Measurements from ENCODE around the gene VAPB.

The VAPB gene

GRCh38 chr20:58374906-58375758, 13.9 kb upstream of the VAPB start:
- no peak overlapping the region for H2BK120ac ChIP-seq (ENCODE audit: low read depth, low read length)
- 100% methylated on average over 2 of the region's 8 CpGs for WGBS (ENCODE audit: extremely low coverage, insufficient coverage, low lambda C conversion rate)
- no peaks in the 10 kb centered on the region for H3K36me3 ChIP-seq (ENCODE audit: control insufficient read depth, insufficient read depth, low read length)
- peak overlapping the region; percentile 42 for H2BK15ac ChIP-seq (replicated peaks; ENCODE audit: low read depth)
- peak; percentile 88 for DNase-seq
- H3K27ac ChIP-seq (ENCODE audit: low read depth, low read length), result no peak overlapping the region
- H3K23ac ChIP-seq (ENCODE audit: low read length), result no peak overlapping the region
- H3K4me3 ChIP-seq (ENCODE audit: low read length), result no peak overlapping the region
- H3K4ac ChIP-seq (ENCODE audit: low read depth, low read length), result no peak overlapping the region
- H4K8ac ChIP-seq (ENCODE audit: low read depth, low read length), result no peak overlapping the region
- no peak overlapping the region for H3K18ac ChIP-seq (ENCODE audit: low read length)
- H2AK5ac ChIP-seq (ENCODE audit: low read length), result no peak overlapping the region
- peaks cover 8% of the 10 kb centered on the region for H3K4me1 ChIP-seq (ENCODE audit: control insufficient read depth, low read depth, low read length)
- no peak overlapping the region for H3K9ac ChIP-seq (ENCODE audit: low read length)
- no peaks in the 10 kb centered on the region for H3K79me1 ChIP-seq (ENCODE audit: low read length)
- peak overlapping the region; percentile 68 for H4K5ac ChIP-seq (ENCODE audit: low read length)
- no peaks in the 10 kb centered on the region for H3K27me3 ChIP-seq (ENCODE audit: insufficient read depth, low read length, poor library complexity)
- no peaks in the 10 kb centered on the region for H3K79me2 ChIP-seq (ENCODE audit: control insufficient read depth, insufficient read depth, low read length)
- no peak overlapping the region for H3K4me2 ChIP-seq (ENCODE audit: low read length)
- no peak overlapping the region for H2BK5ac ChIP-seq (ENCODE audit: low read length)
- peak overlapping the region; percentile 72 for H3K56ac ChIP-seq (ENCODE audit: low read length)

GRCh38 chr20:58375759-58376352, 13.2 kb upstream of the VAPB start:
- Histone ChIP-seq H3K4me3 (ENCODE audit: low read length) (no peak overlapping the region), H4K8ac (ENCODE audit: low read depth, low read length) (no peak overlapping the region), H3K18ac (ENCODE audit: low read length) (peak overlapping the region; percentile 42), H3K4me2 (ENCODE audit: low read length) (no peak overlapping the region), H3K27me3 (ENCODE audit: insufficient read depth, low read length, poor library complexity) (no peaks in the 10 kb centered on the region), H4K5ac (ENCODE audit: low read length) (no peak overlapping the region), H2BK120ac (ENCODE audit: low read depth, low read length) (no peak overlapping the region), H3K9ac (ENCODE audit: low read length) (peak overlapping the region; percentile 29), H3K36me3 (ENCODE audit: control insufficient read depth, insufficient read depth, low read length) (no peaks in the 10 kb centered on the region), H3K56ac (ENCODE audit: low read length) (peak overlapping the region; percentile 72), H3K23ac (ENCODE audit: low read length) (no peak overlapping the region), H3K27ac (ENCODE audit: low read depth, low read length) (no peak overlapping the region), H3K79me1 (ENCODE audit: low read length) (no peaks in the 10 kb centered on the region), H3K4ac (ENCODE audit: low read depth, low read length) (no peak overlapping the region), H3K79me2 (ENCODE audit: control insufficient read depth, insufficient read depth, low read length) (no peaks in the 10 kb centered on the region), H2BK5ac (ENCODE audit: low read length) (no peak overlapping the region), H2BK15ac (replicated peaks; ENCODE audit: low read depth) (no peak overlapping the region), H2AK5ac (ENCODE audit: low read length) (no peak overlapping the region), H3K4me1 (ENCODE audit: control insufficient read depth, low read depth, low read length) (peaks cover 8% of the 10 kb centered on the region)
- DNase-seq, result no peak
- no CpG with 5 or more reads among the region's 10 CpGs for WGBS (ENCODE audit: extremely low coverage, insufficient coverage, low lambda C conversion rate)

GRCh38 chr20:58377017-58377416, 12.0 kb upstream of the VAPB start:
- H3K27ac ChIP-seq (ENCODE audit: low read depth, low read length), result no peak overlapping the region
- H2BK120ac ChIP-seq (ENCODE audit: low read depth, low read length), result no peak overlapping the region
- no peaks in the 10 kb centered on the region for H3K79me1 ChIP-seq (ENCODE audit: low read length)
- H3K4me3 ChIP-seq (ENCODE audit: low read length), result no peak overlapping the region
- no peak overlapping the region for H3K4me2 ChIP-seq (ENCODE audit: low read length)
- no peak overlapping the region for H3K18ac ChIP-seq (ENCODE audit: low read length)
- no peak overlapping the region for H2BK5ac ChIP-seq (ENCODE audit: low read length)
- H4K5ac ChIP-seq (ENCODE audit: low read length), result no peak overlapping the region
- H3K23ac ChIP-seq (ENCODE audit: low read length), result no peak overlapping the region
- no peak overlapping the region for H4K8ac ChIP-seq (ENCODE audit: low read depth, low read length)
- no CpG with 5 or more reads among the region's 1 CpG for WGBS (ENCODE audit: extremely low coverage, insufficient coverage, low lambda C conversion rate)
- no peaks in the 10 kb centered on the region for H3K27me3 ChIP-seq (ENCODE audit: insufficient read depth, low read length, poor library complexity)
- no peak overlapping the region for H3K9ac ChIP-seq (ENCODE audit: low read length)
- peaks cover 8% of the 10 kb centered on the region for H3K4me1 ChIP-seq (ENCODE audit: control insufficient read depth, low read depth, low read length)
- no peaks in the 10 kb centered on the region for H3K79me2 ChIP-seq (ENCODE audit: control insufficient read depth, insufficient read depth, low read length)
- H2AK5ac ChIP-seq (ENCODE audit: low read length), result no peak overlapping the region
- H3K36me3 ChIP-seq (ENCODE audit: control insufficient read depth, insufficient read depth, low read length), result no peaks in the 10 kb centered on the region
- no peak for DNase-seq
- no peak overlapping the region for H3K4ac ChIP-seq (ENCODE audit: low read depth, low read length)
- no peak overlapping the region for H3K56ac ChIP-seq (ENCODE audit: low read length)
- H2BK15ac ChIP-seq (replicated peaks; ENCODE audit: low read depth), result no peak overlapping the region

GRCh38 chr20:58377766-58378401, 11.1 kb upstream of the VAPB start:
- H3K27ac ChIP-seq (ENCODE audit: low read depth, low read length), result no peak overlapping the region
- no peak for DNase-seq
- no peak overlapping the region for H3K9ac ChIP-seq (ENCODE audit: low read length)
- no CpG with 5 or more reads among the region's 7 CpGs for WGBS (ENCODE audit: extremely low coverage, insufficient coverage, low lambda C conversion rate)
- H2BK120ac ChIP-seq (ENCODE audit: low read depth, low read length), result no peak overlapping the region
- no peak overlapping the region for H3K18ac ChIP-seq (ENCODE audit: low read length)
- peaks cover 8% of the 10 kb centered on the region for H3K4me1 ChIP-seq (ENCODE audit: control insufficient read depth, low read depth, low read length)
- no peaks in the 10 kb centered on the region for H3K79me2 ChIP-seq (ENCODE audit: control insufficient read depth, insufficient read depth, low read length)
- no peaks in the 10 kb centered on the region for H3K36me3 ChIP-seq (ENCODE audit: control insufficient read depth, insufficient read depth, low read length)
- H3K56ac ChIP-seq (ENCODE audit: low read length), result no peak overlapping the region
- no peaks in the 10 kb centered on the region for H3K27me3 ChIP-seq (ENCODE audit: insufficient read depth, low read length, poor library complexity)
- H4K8ac ChIP-seq (ENCODE audit: low read depth, low read length), result no peak overlapping the region
- H4K5ac ChIP-seq (ENCODE audit: low read length), result no peak overlapping the region
- no peak overlapping the region for H2AK5ac ChIP-seq (ENCODE audit: low read length)
- no peak overlapping the region for H2BK5ac ChIP-seq (ENCODE audit: low read length)
- H3K4me3 ChIP-seq (ENCODE audit: low read length), result no peak overlapping the region
- no peaks in the 10 kb centered on the region for H3K79me1 ChIP-seq (ENCODE audit: low read length)
- H3K4ac ChIP-seq (ENCODE audit: low read depth, low read length), result no peak overlapping the region
- H2BK15ac ChIP-seq (replicated peaks; ENCODE audit: low read depth), result no peak overlapping the region
- H3K23ac ChIP-seq (ENCODE audit: low read length), result no peak overlapping the region
- H3K4me2 ChIP-seq (ENCODE audit: low read length), result no peak overlapping the region

GRCh38 chr20:58378704-58379103, 10.3 kb upstream of the VAPB start:
- no peaks in the 10 kb centered on the region for H3K27me3 ChIP-seq (ENCODE audit: insufficient read depth, low read length, poor library complexity)
- no peak overlapping the region for H4K8ac ChIP-seq (ENCODE audit: low read depth, low read length)
- no peak overlapping the region for H2BK120ac ChIP-seq (ENCODE audit: low read depth, low read length)
- H3K9ac ChIP-seq (ENCODE audit: low read length), result no peak overlapping the region
- DNase-seq, result no peak
- H2BK15ac ChIP-seq (replicated peaks; ENCODE audit: low read depth), result no peak overlapping the region
- no peak overlapping the region for H2AK5ac ChIP-seq (ENCODE audit: low read length)
- H3K36me3 ChIP-seq (ENCODE audit: control insufficient read depth, insufficient read depth, low read length), result no peaks in the 10 kb centered on the region
- no CpG with 5 or more reads among the region's 3 CpGs for WGBS (ENCODE audit: extremely low coverage, insufficient coverage, low lambda C conversion rate)
- no peak overlapping the region for H3K18ac ChIP-seq (ENCODE audit: low read length)
- H3K56ac ChIP-seq (ENCODE audit: low read length), result no peak overlapping the region
- no peaks in the 10 kb centered on the region for H3K79me2 ChIP-seq (ENCODE audit: control insufficient read depth, insufficient read depth, low read length)
- H3K4me3 ChIP-seq (ENCODE audit: low read length), result no peak overlapping the region
- no peak overlapping the region for H3K4me2 ChIP-seq (ENCODE audit: low read length)
- H3K79me1 ChIP-seq (ENCODE audit: low read length), result no peaks in the 10 kb centered on the region
- H2BK5ac ChIP-seq (ENCODE audit: low read length), result no peak overlapping the region
- no peak overlapping the region for H3K23ac ChIP-seq (ENCODE audit: low read length)
- no peak overlapping the region for H4K5ac ChIP-seq (ENCODE audit: low read length)
- no peak overlapping the region for H3K27ac ChIP-seq (ENCODE audit: low read depth, low read length)
- peaks cover 8% of the 10 kb centered on the region for H3K4me1 ChIP-seq (ENCODE audit: control insufficient read depth, low read depth, low read length)
- no peak overlapping the region for H3K4ac ChIP-seq (ENCODE audit: low read depth, low read length)
